Neural progenitor cell (in vitro differentiated cells): ENCODE results near the gene ATF2. TPM values are rescaled to one million over a fixed set of nuclear protein-coding genes. Genes with fewer than 3 reads are reported as not detected.

Source experiments
- DNase-seq: peaks from one replicate; pipeline ENCODE4 v3.0.0-alpha.2; 2016; ENCODE audit warnings: low spot score
- H2AFZ ChIP-seq: fragments of 200-600 bp; sonication (generic); replicated peaks from 2 replicates; pipeline ENCODE4 v1.6.1; 2016; ENCODE audit warnings: antibody characterized with exemption
- H3F3A ChIP-seq: fragments of 200-600 bp; sonication (generic); 2 replicates; pipeline ENCODE4 v1.6.1; 2016; ENCODE audit warnings: antibody characterized with exemption, low read depth
- H3K27ac ChIP-seq: fragments of 200-600 bp; sonication (generic); 2 replicates; pipeline ENCODE4 v1.5.1; 2016; ENCODE audit warnings: mild to moderate bottlenecking
- H3K27me3 ChIP-seq: fragments of 200-600 bp; sonication (generic); 2 replicates; pipeline ENCODE4 v1.6.1; 2016; ENCODE audit warnings: mild to moderate bottlenecking, moderate library complexity
- H3K36me3 ChIP-seq: fragments of 200-600 bp; sonication (generic); 2 replicates; pipeline ENCODE4 v1.5.1; 2016
- H3K4me1 ChIP-seq: fragments of 200-600 bp; sonication (generic); 2 replicates; pipeline ENCODE4 v1.6.1; 2016; ENCODE audit warnings: mixed run types
- H3K4me2 ChIP-seq: fragments of 200-600 bp; sonication (generic); 2 replicates; pipeline ENCODE4 v1.6.1; 2016
- H3K4me3 ChIP-seq: fragments of 200-600 bp; sonication (generic); 2 replicates; pipeline ENCODE4 v1.5.1; 2016
- H3K79me2 ChIP-seq: fragments of 200-600 bp; sonication (generic); 2 replicates; pipeline ENCODE4 v1.6.1; 2016; ENCODE audit warnings: low read depth
- H3K9ac ChIP-seq: fragments of 200-600 bp; sonication (generic); 2 replicates; pipeline ENCODE4 v1.6.1; 2016
- H3K9me3 ChIP-seq: fragments of 200-600 bp; sonication (generic); 2 replicates; pipeline ENCODE4 v1.5.1; 2016; ENCODE audit warnings: low read depth
- H4K20me1 ChIP-seq: fragments of 200-600 bp; sonication (generic); 2 replicates; pipeline ENCODE4 v1.6.1; 2016; ENCODE audit warnings: low read depth
- H3K27ac Mint-ChIP-seq: 3 replicates; pipeline ENCODE4 v1.8.0; 2021; ENCODE audit warnings: mixed read lengths
- H3K27me3 Mint-ChIP-seq: 2 replicates; pipeline ENCODE4 v1.8.0; 2022; ENCODE audit warnings: low read depth, mild to moderate bottlenecking, inconsistent platforms, moderate library complexity, mixed read lengths; ENCODE audit not compliant: insufficient read depth
- H3K36me3 Mint-ChIP-seq: 3 replicates; pipeline ENCODE4 v1.8.0; 2021; ENCODE audit warnings: mixed read lengths
- H3K4me1 Mint-ChIP-seq: 3 replicates; pipeline ENCODE4 v1.8.0; 2021; ENCODE audit warnings: mixed read lengths
- H3K4me3 Mint-ChIP-seq: 3 replicates; pipeline ENCODE4 v1.8.0; 2021; ENCODE audit warnings: mild to moderate bottlenecking, moderate library complexity, mixed read lengths
- H3K9me3 Mint-ChIP-seq: 3 replicates; pipeline ENCODE4 v1.8.0; 2020; ENCODE audit warnings: mixed read lengths
- EZH2 ChIP-seq: fragments of 200-600 bp; sonication (generic); IDR thresholded peaks from 2 replicates; pipeline ENCODE4 v1.6.1; 2017; ENCODE audit warnings: antibody characterized with exemption, mild to moderate bottlenecking, moderate library complexity
- EZH2phosphoT487 ChIP-seq: fragments of 200-600 bp; sonication (generic); IDR thresholded peaks from 2 replicates; pipeline ENCODE4 v1.6.1; 2017; ENCODE audit warnings: antibody characterized with exemption
- total RNA-seq: library from RNA; depleted of rRNA; stranded (reverse); fragments of >200 nt; gene quantifications from 2 replicates; pipeline ENCODE4 v1.2.3, GENCODE V29; 2015; ENCODE audit warnings: low replicate concordance
- TF ChIP-seq, protein P1 (sequence below): fragments of 200-600 bp; sonication (generic); IDR thresholded peaks from 2 replicates; pipeline ENCODE4 v1.5.1; 2017; ENCODE audit warnings: antibody characterized with exemption, mild to moderate bottlenecking

ATF2 gene
- total RNA-seq, 1 donor from 2014 or later = 133 TPM

DNA sequence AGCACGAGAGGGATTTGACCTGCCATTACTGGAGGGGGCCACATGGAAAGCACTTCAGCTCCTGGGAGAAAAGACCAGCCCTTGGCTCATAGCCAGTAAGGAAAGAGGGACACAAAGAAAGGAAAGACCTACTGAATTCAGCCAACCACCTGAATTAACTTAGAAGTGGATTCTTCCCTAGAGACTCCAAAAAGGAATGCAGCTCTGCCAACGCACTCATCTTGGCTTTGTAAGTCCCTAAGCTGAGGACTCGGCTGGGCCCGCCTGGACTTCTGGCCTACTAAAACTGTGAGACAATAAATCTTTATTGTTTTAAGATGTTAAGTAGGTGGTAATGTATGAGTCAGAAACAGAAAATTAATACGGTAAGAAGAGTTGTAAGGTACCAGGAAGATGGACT lies 11.5 kb downstream of the ATF2 start:
- H3F3A ChIP-seq = no peaks in the 10 kb centered on the region
- Mint-ChIP-seq H3K36me3 (peaks cover 42% of the 10 kb centered on the region), H3K27ac (no peak overlapping the region), H3K4me3 (no peak overlapping the region), H3K4me1 (no peaks in the 10 kb centered on the region), H3K9me3 (peaks cover 7% of the 10 kb centered on the region), H3K27me3 (no peaks in the 10 kb centered on the region)
- no peaks in the 10 kb centered on the region for H3K36me3 ChIP-seq
- no peak overlapping the region for H3K4me3 ChIP-seq
- H3K9me3 ChIP-seq = no peaks in the 10 kb centered on the region
- peak; percentile 6 for DNase-seq
- H3K4me1 ChIP-seq = peaks cover 12% of the 10 kb centered on the region
- H4K20me1 ChIP-seq = peaks cover 91% of the 10 kb centered on the region
- no peak overlapping the region for H3K9ac ChIP-seq
- no peak overlapping the region for H3K27ac ChIP-seq
- H2AFZ ChIP-seq = no peak overlapping the region
- H3K79me2 ChIP-seq = peaks cover 100% of the 10 kb centered on the region
- TF ChIP-seq EZH2 = no peak
- TF ChIP-seq, protein P1, sequence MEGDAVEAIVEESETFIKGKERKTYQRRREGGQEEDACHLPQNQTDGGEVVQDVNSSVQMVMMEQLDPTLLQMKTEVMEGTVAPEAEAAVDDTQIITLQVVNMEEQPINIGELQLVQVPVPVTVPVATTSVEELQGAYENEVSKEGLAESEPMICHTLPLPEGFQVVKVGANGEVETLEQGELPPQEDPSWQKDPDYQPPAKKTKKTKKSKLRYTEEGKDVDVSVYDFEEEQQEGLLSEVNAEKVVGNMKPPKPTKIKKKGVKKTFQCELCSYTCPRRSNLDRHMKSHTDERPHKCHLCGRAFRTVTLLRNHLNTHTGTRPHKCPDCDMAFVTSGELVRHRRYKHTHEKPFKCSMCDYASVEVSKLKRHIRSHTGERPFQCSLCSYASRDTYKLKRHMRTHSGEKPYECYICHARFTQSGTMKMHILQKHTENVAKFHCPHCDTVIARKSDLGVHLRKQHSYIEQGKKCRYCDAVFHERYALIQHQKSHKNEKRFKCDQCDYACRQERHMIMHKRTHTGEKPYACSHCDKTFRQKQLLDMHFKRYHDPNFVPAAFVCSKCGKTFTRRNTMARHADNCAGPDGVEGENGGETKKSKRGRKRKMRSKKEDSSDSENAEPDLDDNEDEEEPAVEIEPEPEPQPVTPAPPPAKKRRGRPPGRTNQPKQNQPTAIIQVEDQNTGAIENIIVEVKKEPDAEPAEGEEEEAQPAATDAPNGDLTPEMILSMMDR = no peak
- TF ChIP-seq EZH2phosphoT487 = no peak
- H3K27me3 ChIP-seq = no peaks in the 10 kb centered on the region
- H3K4me2 ChIP-seq = no peak overlapping the region

DNA sequence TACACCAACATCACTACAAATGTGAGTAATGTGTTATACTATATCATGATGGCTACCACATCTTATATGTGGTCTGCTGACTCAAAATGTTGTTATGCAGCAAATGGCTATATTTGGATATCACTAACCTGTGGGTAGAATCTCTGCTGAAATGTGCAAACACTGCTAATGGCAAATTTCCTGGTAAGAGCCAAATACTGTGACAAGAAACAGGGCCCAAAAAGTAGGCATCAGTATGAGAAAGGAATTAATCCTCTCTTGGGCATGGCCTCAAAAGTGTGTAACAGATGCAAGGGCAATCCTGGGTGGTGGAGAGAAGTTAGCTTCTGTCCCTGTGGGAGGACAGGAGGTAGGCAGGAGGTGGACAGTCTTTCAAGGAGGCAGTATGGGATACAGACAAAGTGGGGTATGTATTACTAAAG lies 13.3 kb downstream of the ATF2 start:
- H3K9ac ChIP-seq = no peak overlapping the region
- H3K36me3 Mint-ChIP-seq = peaks cover 34% of the 10 kb centered on the region
- H3K4me2 ChIP-seq = no peak overlapping the region
- H3K4me3 Mint-ChIP-seq = no peak overlapping the region
- TF ChIP-seq EZH2phosphoT487 (no peak), EZH2 (no peak)
- TF ChIP-seq, protein P1 = no peak
- H3K9me3 ChIP-seq = no peaks in the 10 kb centered on the region
- peaks cover 9% of the 10 kb centered on the region for H3K36me3 ChIP-seq
- H3K9me3 Mint-ChIP-seq = peaks cover 2% of the 10 kb centered on the region
- no peak overlapping the region for H3K27ac ChIP-seq
- H3F3A ChIP-seq = no peaks in the 10 kb centered on the region
- no peaks in the 10 kb centered on the region for H3K4me1 Mint-ChIP-seq
- no peaks in the 10 kb centered on the region for H3K27me3 Mint-ChIP-seq
- peaks cover 86% of the 10 kb centered on the region for H4K20me1 ChIP-seq
- no peak overlapping the region for H3K27ac Mint-ChIP-seq
- H3K79me2 ChIP-seq = peaks cover 100% of the 10 kb centered on the region
- no peaks in the 10 kb centered on the region for H3K27me3 ChIP-seq
- H2AFZ ChIP-seq = no peak overlapping the region
- H3K4me3 ChIP-seq = no peak overlapping the region
- DNase-seq = no peak
- no peaks in the 10 kb centered on the region for H3K4me1 ChIP-seq

DNA sequence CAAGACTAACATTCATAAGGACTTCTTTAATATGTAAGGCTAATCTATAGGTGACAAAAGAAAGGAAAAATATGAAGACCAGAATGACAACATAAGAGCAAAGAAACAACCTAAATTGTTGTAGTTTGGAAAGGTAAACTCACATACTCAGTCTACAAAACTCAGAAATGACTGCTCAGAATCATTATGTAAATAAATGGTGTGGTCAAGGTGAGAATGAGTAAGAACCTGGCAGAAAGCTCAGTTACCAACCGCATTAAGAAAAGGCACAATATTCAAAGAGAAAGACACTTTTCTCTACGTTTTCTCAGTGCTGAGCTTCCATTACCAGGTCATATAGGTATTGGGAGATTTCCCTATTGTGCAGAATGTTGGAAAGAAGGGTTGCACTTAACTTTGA lies 15.8 kb downstream of the ATF2 start:
- Mint-ChIP-seq H3K9me3 (peaks cover 2% of the 10 kb centered on the region), H3K36me3 (peaks cover 38% of the 10 kb centered on the region), H3K4me3 (no peak overlapping the region), H3K4me1 (peaks cover 3% of the 10 kb centered on the region), H3K27ac (no peak overlapping the region), H3K27me3 (no peaks in the 10 kb centered on the region)
- Histone ChIP-seq H3F3A (no peaks in the 10 kb centered on the region), H3K4me1 (no peaks in the 10 kb centered on the region), H3K79me2 (peaks cover 100% of the 10 kb centered on the region), H3K27me3 (no peaks in the 10 kb centered on the region), H4K20me1 (peaks cover 85% of the 10 kb centered on the region), H3K9me3 (no peaks in the 10 kb centered on the region), H3K4me3 (no peak overlapping the region), H3K27ac (no peak overlapping the region), H3K4me2 (no peak overlapping the region), H3K36me3 (peaks cover 12% of the 10 kb centered on the region), H2AFZ (no peak overlapping the region), H3K9ac (no peak overlapping the region)
- TF ChIP-seq EZH2 (no peak), EZH2phosphoT487 (no peak)
- TF ChIP-seq, protein P1 = no peak
- DNase-seq = no peak
